BJ (cell line): ENCODE data around the gene ZMYND8. TPM values are rescaled to one million over a fixed set of nuclear protein-coding genes. Genes with fewer than 3 reads are reported as not detected.

Experiments
- CTCF ChIA-PET: fragments of 350-600 bp; formaldehyde crosslinking; extraction: SDS; loops from one replicate; lab custom pipeline; 2021; ENCODE audit warnings: antibody characterized with exemption, inconsistent platforms; lab: Yijun Ruan, JAX
- POLR2A ChIA-PET: fragments of 300-600 bp; sonication (Branson Sonifier 250); formaldehyde crosslinking; extraction: SDS; loops from one replicate; lab custom pipeline; 2021; ENCODE audit warnings: antibody characterized with exemption; lab: Charles Lee
- DNase-seq: peaks from one replicate; pipeline ENCODE4 v3.0.0-alpha.2; 2011; ENCODE audit warnings: low read depth
- H3K27me3 ChIP-seq: 2 replicates; pipeline ENCODE4 v1.6.0; 2011; ENCODE audit warnings: low read length; ENCODE audit not compliant: control insufficient read depth, insufficient read depth
- H3K36me3 ChIP-seq: 2 replicates; pipeline ENCODE4 v1.5.1; 2011; ENCODE audit warnings: low read length; ENCODE audit not compliant: control insufficient read depth, insufficient read depth
- H3K4me3 ChIP-seq: 2 replicates; pipeline ENCODE4 v1.5.1; 2011; ENCODE audit warnings: low read depth, mild to moderate bottlenecking, control low read depth, low read length
- polyA plus RNA-seq: library from polyadenylated mRNA; depleted of rRNA; stranded (reverse); fragments of >200 nt; gene quantifications from 2 replicates; pipeline ENCODE4 v1.2.3, GENCODE V29; 2011
- TF ChIP-seq, protein P1 (sequence below): IDR thresholded peaks from 2 replicates; pipeline ENCODE4 v1.5.1; 2011; ENCODE audit warnings: low read depth, mild to moderate bottlenecking, control low read depth, inconsistent platforms, low read length, moderate library complexity; ENCODE audit not compliant: insufficient read depth

The ZMYND8 gene
- polyA plus RNA-seq, 1 experiment, result 12.7 TPM

DNA sequence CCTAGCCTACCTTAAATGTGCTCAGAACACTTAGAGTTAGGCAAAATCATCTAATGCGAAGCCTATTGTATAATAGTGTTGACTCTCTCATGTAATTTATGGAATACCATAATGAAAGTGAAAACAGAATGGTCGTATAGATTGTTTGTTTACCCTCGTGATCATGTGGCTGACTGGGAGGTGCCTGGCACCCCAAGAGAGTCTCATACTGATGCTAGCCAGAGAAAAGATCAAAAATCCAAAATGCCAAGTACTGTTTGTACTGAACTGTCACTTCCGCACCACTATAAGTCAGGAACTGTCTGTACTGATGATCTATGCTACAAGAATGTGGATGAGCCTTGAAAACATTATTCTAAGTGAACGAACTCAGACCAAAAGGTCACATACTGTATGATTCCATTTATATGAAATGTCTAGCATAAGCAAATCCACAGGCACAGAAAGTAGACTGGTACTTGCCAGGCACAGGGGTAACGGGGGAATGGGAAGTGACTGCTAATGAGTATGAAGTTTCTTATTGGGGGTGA is 22.4 kb downstream of the ZMYND8 start:
- CTCF ChIA-PET, result interaction anchor here (1.0 kb wide), 1 partner anchor 49 kb away, joined by 4 read pairs; no protein-coding TSS in a partner anchor
- TF ChIP-seq, protein P1, sequence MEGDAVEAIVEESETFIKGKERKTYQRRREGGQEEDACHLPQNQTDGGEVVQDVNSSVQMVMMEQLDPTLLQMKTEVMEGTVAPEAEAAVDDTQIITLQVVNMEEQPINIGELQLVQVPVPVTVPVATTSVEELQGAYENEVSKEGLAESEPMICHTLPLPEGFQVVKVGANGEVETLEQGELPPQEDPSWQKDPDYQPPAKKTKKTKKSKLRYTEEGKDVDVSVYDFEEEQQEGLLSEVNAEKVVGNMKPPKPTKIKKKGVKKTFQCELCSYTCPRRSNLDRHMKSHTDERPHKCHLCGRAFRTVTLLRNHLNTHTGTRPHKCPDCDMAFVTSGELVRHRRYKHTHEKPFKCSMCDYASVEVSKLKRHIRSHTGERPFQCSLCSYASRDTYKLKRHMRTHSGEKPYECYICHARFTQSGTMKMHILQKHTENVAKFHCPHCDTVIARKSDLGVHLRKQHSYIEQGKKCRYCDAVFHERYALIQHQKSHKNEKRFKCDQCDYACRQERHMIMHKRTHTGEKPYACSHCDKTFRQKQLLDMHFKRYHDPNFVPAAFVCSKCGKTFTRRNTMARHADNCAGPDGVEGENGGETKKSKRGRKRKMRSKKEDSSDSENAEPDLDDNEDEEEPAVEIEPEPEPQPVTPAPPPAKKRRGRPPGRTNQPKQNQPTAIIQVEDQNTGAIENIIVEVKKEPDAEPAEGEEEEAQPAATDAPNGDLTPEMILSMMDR, result no peak

DNA sequence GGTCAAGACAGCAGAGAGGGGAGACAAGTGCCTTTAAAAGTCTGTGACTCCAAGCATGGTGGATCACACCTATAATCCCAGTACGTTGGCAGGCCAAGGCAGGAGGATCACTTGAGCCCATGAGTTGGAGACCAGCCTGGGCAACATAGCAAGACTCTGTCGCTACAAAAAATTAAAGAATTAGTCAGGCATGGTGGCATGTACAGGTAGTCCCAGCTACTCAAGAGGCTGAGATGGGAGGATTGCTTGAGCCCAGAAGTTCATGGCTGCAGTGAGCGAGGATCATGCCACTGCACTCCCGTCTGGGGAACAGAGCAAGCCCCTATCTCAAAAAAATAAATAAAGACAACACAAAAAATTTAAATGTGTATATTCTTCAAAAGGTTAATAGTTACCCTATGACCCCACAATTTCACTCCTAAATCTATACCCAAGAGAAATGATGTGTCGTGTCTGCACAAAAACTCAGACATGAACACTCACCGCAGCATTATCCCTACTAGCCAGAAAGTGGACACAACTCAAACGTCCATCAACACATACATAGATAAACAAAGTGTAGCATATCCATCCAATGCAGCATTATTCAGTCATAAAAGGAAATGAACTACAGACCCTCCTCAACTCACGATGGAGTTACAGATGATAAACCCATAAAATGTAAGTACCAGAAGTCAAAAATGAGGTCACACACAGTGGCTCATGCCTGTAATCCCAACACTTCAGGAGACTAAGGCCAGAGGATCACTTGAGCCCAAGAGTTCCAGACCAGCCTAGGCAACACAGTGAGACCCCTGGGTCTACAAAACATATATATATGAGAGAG is 23.9 kb downstream of the ZMYND8 start:
- POLR2A ChIA-PET, result no interaction called here
- Histone ChIP-seq H3K36me3 (peaks cover 2% of the 10 kb centered on the region; the same call in 1 of the 2 replicates), H3K4me3 (no peak overlapping the region), H3K27me3 (no peaks in the 10 kb centered on the region)
- CTCF ChIA-PET, result interaction anchor here (0.6 to 2.5 kb wide), 3 partner anchors 34 to 59 kb away, joined by 4 to 8 read pairs (median 5); no protein-coding TSS in a partner anchor
- TF ChIP-seq, protein P1, result no peak
- DNase-seq, result no peak

More for the DNA sequence above, 22.4 kb downstream of the ZMYND8 start:
- no peaks in the 10 kb centered on the region for H3K27me3 ChIP-seq
- H3K36me3 ChIP-seq, result peaks cover 2% of the 10 kb centered on the region; the same call in 1 of the 2 replicates
- POLR2A ChIA-PET, result no interaction called here
- DNase-seq, result peak; percentile 84
- no peak overlapping the region for H3K4me3 ChIP-seq

DNA sequence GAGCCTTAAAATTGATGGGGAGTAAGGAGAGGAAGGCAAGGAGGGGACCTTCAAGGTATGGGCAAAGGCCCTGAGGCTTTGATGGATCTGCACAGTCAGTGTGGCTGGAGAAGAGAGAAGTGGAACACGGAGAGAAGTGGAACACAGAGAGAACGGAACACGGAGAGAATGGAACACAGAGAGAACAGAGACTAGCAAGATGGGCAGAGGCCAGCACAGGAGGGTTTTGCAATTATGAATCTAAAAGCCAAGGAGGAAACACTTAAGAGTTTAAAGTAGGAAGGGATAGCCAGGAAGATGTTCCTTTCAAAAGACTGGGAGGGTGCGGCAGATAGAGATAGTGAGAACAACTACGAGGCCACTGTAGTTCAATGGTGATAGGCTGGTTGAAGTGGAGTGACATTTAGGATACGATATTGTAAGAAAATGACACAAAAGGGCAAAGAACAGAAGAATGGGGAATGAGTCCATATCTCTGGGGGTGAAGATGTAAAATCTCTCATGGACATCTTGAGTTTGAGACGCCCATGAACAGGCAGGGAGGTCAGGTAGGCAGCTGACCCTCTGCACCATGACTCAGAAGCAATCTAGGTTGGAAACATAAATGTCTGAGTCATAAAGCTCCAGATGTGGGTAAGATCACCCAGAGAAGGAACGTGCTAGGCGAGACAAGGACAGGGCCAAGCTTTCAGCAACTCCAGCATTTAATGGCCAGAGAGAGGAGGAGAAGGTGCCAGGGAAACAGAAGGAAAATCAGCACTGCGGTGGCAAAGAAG is 25.4 kb downstream of the ZMYND8 start:
- H3K36me3 ChIP-seq, result peaks cover 2% of the 10 kb centered on the region; the same call in 1 of the 2 replicates
- H3K27me3 ChIP-seq, result no peaks in the 10 kb centered on the region
- no peak overlapping the region for H3K4me3 ChIP-seq
- ChIA-PET POLR2A (interaction anchor here (0.5 to 0.8 kb wide), 3 partner anchors 11 to 31 kb away, joined by 3 to 7 read pairs (median 3); no protein-coding TSS in a partner anchor), CTCF (interaction anchor here (0.7 to 2.5 kb wide), 5 partner anchors 13 to 57 kb away, joined by 3 to 11 read pairs (median 3); no protein-coding TSS in a partner anchor)
- TF ChIP-seq, protein P1, result no peak
- no peak for DNase-seq

DNA sequence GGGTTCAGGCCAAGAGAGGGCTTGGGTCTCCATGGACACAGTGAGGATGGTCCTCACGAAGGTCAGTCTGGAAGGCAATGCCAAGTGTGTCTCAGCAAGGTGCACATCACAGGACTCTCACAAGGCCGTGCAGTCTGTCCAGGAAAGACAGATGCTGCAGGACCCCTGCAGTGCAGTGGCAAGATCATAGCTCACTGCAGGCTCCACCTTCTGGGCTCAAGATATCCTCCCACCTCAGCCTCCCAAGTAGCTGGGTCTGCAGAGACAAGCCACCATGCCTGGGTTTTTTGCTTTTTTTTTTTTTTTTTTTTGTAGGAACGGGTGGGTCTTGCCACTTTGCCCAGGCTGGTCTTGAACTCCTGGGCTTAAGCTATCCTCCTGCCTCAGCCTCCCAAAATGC is 26.4 kb downstream of the ZMYND8 start:
- no peak for DNase-seq
- POLR2A ChIA-PET, result no interaction called here

More for the DNA sequence above, 26.4 kb downstream of the ZMYND8 start:
- H3K27me3 ChIP-seq, result no peaks in the 10 kb centered on the region
- peaks cover 3% of the 10 kb centered on the region for H3K36me3 ChIP-seq
- TF ChIP-seq, protein P1, result no peak
- CTCF ChIA-PET, result interaction anchor here (1.3 to 5.0 kb wide), 3 partner anchors 13 to 56 kb away, joined by 3 to 25 read pairs (median 8); no protein-coding TSS in a partner anchor
- no peak overlapping the region for H3K4me3 ChIP-seq
